GM12801 (cell line): Measurements from ENCODE around the gene NPHS1.

Source experiments
- CTCF ChIP-seq: IDR thresholded peaks from one replicate; pipeline ENCODE4 v1.5.1; 2011; ENCODE audit warnings: control low read depth; ENCODE audit not compliant: insufficient read length; ENCODE audit errors: extremely low read depth

Gene NPHS1

DNA sequence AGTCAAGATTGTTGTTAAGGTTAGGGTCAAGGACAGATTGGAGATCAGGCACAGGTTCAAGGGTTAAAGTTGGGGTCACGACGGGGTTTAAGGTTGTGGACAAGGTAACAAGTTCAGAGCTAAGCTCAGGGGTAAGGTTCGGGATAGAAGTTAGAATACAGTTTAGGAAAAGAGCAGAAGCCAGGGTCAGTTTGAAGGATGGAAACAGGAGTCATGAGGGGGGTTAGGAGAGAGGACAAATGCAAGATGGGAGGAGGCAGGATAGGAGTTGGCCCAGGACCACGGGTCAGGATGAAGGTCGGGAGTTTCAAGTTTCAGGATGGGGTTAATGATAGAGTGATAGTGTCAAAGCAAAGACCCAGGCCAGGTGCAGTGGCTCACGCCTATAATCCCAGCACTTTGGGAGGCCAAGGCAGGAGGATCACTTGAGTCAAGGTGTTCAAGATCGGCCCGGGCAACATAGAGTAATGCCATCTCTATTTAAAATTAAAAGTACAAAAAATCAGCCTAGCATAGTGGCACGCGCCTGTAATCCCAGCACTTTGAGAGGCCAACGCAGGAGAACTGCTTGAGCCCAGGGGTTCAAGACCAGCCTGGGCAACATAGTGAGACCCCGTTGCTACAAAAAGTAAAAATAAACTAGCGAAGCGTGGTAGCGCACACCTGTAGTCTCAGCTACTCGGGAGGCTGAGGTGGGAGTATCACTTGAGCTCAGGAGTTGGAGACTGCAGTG, 7.7 kb downstream of the NPHS1 start:
- no peak for TF ChIP-seq CTCF

DNA sequence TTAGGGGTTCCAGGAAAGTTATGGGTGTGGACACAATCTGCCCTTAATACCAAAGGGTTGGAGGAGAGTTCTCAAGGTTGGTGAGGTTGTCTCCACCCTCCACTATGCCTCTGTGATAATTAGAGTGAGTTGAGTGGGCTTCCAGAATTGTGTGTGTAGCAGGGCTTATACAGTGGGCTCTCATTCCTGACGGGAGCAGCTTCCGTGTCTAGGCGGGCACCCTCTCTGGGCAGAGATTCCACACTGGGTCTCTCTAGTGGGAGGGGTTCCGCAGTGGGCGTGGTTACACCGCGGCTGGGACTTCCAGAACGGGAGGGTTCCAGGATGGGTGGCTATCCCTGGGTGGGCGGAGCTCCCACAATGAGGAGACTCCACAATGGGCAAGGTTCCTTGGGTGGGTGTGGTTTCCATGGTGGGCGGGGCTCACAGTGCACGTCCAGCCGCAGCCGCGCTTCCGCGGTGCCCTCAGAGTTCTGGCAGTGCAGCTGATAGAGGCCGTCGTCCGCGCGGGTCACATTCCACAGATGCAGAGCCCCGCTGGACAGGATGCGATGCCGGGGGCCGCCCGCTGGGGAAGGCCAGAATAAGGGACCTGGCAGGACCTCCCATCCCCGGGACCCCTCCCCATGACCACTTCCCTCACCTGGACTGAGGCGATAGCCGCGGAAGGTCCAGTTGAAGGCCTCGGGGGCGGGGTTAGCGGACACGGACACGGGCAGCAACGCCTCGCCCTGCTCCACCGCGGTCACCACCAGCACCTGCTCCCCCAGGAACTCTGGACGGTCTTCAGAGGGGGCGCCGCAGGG, 8.4 kb downstream of the NPHS1 start:
- no peak for TF ChIP-seq CTCF

GRCh38 chr19:35842666-35843272, 9.5 kb downstream of the NPHS1 start:
- TF ChIP-seq CTCF, result no peak

GRCh38 chr19:35841961-35842595, 10.2 kb downstream of the NPHS1 start:
- TF ChIP-seq CTCF, result no peak

- no peak for TF ChIP-seq CTCF
Observed at GRCh38 chr19:35833972-35834371, 18.3 kb downstream of the NPHS1 start.

- TF ChIP-seq CTCF, result no peak
Observed at GRCh38 chr19:35832054-35832453, 20.2 kb downstream of the NPHS1 start.

DNA sequence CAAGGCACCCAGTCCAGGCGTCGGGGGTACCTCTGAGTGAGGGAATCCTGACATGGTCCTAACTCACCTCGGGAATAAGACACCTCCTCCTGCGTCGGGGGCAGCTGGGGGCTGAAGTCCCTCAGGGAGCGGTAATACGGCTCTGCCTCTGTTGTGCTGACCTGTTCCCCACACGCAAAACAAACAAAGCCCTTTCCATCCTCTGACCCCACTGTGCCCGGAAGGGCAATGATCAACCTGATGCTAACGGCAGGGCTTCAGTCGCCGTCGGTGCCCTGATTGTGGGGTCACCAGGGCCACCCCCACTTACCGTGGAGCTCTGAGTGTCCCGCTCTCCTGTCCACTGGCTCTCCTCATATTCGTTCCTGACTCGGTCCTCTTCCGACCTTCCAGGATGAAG, 21.3 kb downstream of the NPHS1 start:
- TF ChIP-seq CTCF, result no peak
